ENCODE results near the gene RPS14. TPM values are rescaled to one million over a fixed set of nuclear protein-coding genes. Genes with fewer than 3 reads are reported as not detected.

RPS14 gene
- total RNA-seq, 1 donor from 2014 or later: 4,086 TPM

- peaks cover 95% of the 10 kb centered on the region for H3K36me3 Mint-ChIP-seq (ENCODE audit: low read depth)
- H3K27ac Mint-ChIP-seq: peak overlapping the region; percentile 100
- intact Hi-C loops (cut with micrococcal nuclease): no loop called here
- H3K9me3 Mint-ChIP-seq: no peaks in the 10 kb centered on the region
- TF ChIP-seq CTCF (IDR thresholded peaks at IDR 0.05): no peak
- H3K4me3 Mint-ChIP-seq: peak overlapping the region; percentile 98
- ATAC-seq (ENCODE audit: low read depth) (no peak), DNase-seq (no peak)
- H3K4me1 Mint-ChIP-seq: peaks cover 65% of the 10 kb centered on the region
- CTCF ChIA-PET: interaction anchor here (2.6 to 3.6 kb wide), 2 partner anchors 8 to 30 kb away, joined by 9 to 15 read pairs; no protein-coding TSS in a partner anchor
- POLR2A ChIA-PET: interaction anchor here (12.3 to 43.9 kb wide), 3 partner anchors 3 to 45 kb away, joined by 125 to 2478 read pairs (median 2478); partner anchors contain the start of genes CD74 and RPS14
- no peaks in the 10 kb centered on the region for H3K27me3 Mint-ChIP-seq
Observed at GRCh38 chr5:150406103-150406722, 43.3 kb downstream of the RPS14 start.

- no peak overlapping the region for H3K4me3 Mint-ChIP-seq
- ChIA-PET CTCF (interaction anchor here (2.6 to 3.6 kb wide), 2 partner anchors 7 to 31 kb away, joined by 9 to 15 read pairs; no protein-coding TSS in a partner anchor), POLR2A (interaction anchor here (0.9 to 43.9 kb wide), 5 partner anchors 4 to 46 kb away, joined by 3 to 2478 read pairs (median 125); partner anchors contain the start of genes CD74 and RPS14)
- H3K4me1 Mint-ChIP-seq: peaks cover 72% of the 10 kb centered on the region
- H3K27ac Mint-ChIP-seq: peak overlapping the region; percentile 50
- intact Hi-C loops (cut with micrococcal nuclease): no loop called here
- TF ChIP-seq CTCF (IDR thresholded peaks at IDR 0.05): no peak
- no peaks in the 10 kb centered on the region for H3K9me3 Mint-ChIP-seq
- H3K36me3 Mint-ChIP-seq (ENCODE audit: low read depth): peaks cover 95% of the 10 kb centered on the region
- DNase-seq (no peak), ATAC-seq (ENCODE audit: low read depth) (no peak)
- no peaks in the 10 kb centered on the region for H3K27me3 Mint-ChIP-seq
Observed at GRCh38 chr5:150404941-150405816, 44.4 kb downstream of the RPS14 start.

GRCh38 chr5:150404535-150404934, 45.0 kb downstream of the RPS14 start:
- H3K27ac Mint-ChIP-seq: no peak overlapping the region
- peak overlapping the region; percentile 15 for H3K4me3 Mint-ChIP-seq
- peaks cover 73% of the 10 kb centered on the region for H3K4me1 Mint-ChIP-seq
- no peak for TF ChIP-seq CTCF (IDR thresholded peaks at IDR 0.05)
- ChIA-PET POLR2A (interaction anchor here (1.2 to 43.9 kb wide), 4 partner anchors 4 to 47 kb away, joined by 3 to 2478 read pairs (median 1302); partner anchors contain the start of genes CD74 and RPS14), CTCF (interaction anchor here (3.6 kb wide), 1 partner anchor 32 kb away, joined by 15 read pairs; no protein-coding TSS in a partner anchor)
- ATAC-seq (ENCODE audit: low read depth): no peak
- DNase-seq: no peak
- no peaks in the 10 kb centered on the region for H3K9me3 Mint-ChIP-seq
- no peaks in the 10 kb centered on the region for H3K27me3 Mint-ChIP-seq
- intact Hi-C loops (cut with micrococcal nuclease): no loop called here
- H3K36me3 Mint-ChIP-seq (ENCODE audit: low read depth): peaks cover 95% of the 10 kb centered on the region

- Mint-ChIP-seq H3K27me3 (no peaks in the 10 kb centered on the region), H3K36me3 (ENCODE audit: low read depth) (peaks cover 95% of the 10 kb centered on the region), H3K4me3 (peak overlapping the region; percentile 15), H3K9me3 (no peaks in the 10 kb centered on the region), H3K4me1 (peaks cover 78% of the 10 kb centered on the region), H3K27ac (peak overlapping the region; percentile 61)
- intact Hi-C loops (cut with micrococcal nuclease): no loop called here
- DNase-seq (no peak), ATAC-seq (ENCODE audit: low read depth) (no peak)
- POLR2A ChIA-PET: interaction anchor here (1.2 to 30.4 kb wide), 3 partner anchors 17 to 47 kb away, joined by 3 to 2478 read pairs (median 125); partner anchors contain the start of genes CD74 and RPS14
- TF ChIP-seq CTCF (IDR thresholded peaks at IDR 0.05): no peak
- CTCF ChIA-PET: interaction anchor here (3.6 kb wide), 1 partner anchor 32 kb away, joined by 15 read pairs; no protein-coding TSS in a partner anchor
Observed at GRCh38 chr5:150404121-150404520, 45.4 kb downstream of the RPS14 start.

All from activated B cell treated with CpG ODN at 0.5 μM for 24 hours (primary cell).